ENCODE results near the gene CBARP. TPM values are rescaled to one million over a fixed set of nuclear protein-coding genes. Genes with fewer than 3 reads are reported as not detected.
A peak's percentile ranks its signal among the peaks of the same experiment; 100 is the strongest.

The CBARP gene
- polyA plus RNA-seq, 1 donor, result 1.4 TPM

- peak; percentile 87 for DNase-seq
These were observed 2.3 kb upstream of the CBARP start for GRCh38 chr19:1239796-1240737.

GRCh38 chr19:1239420-1239795 is 1.6 kb upstream of the CBARP start:
- DNase-seq, result no peak

- DNase-seq, result no peak
These were observed 831 bp upstream of the CBARP start for GRCh38 chr19:1238369-1239303.

- no peak for DNase-seq
These were observed 662 bp downstream of the CBARP start for GRCh38 chr19:1237027-1237659.

- DNase-seq, result no peak
These were observed 1.2 kb downstream of the CBARP start for GRCh38 chr19:1236576-1236975.

- no peak for DNase-seq
These were observed 1.9 kb downstream of the CBARP start for GRCh38 chr19:1235625-1236538.

- DNase-seq, result no peak
These were observed 2.8 kb downstream of the CBARP start for GRCh38 chr19:1234955-1235380.

- no peak for DNase-seq
These were observed 3.5 kb downstream of the CBARP start for GRCh38 chr19:1234051-1234954.

- no peak for DNase-seq
These were observed 4.6 kb downstream of the CBARP start for GRCh38 chr19:1233115-1233667.

GRCh38 chr19:1232652-1233072 is 5.1 kb downstream of the CBARP start:
- DNase-seq, result no peak

- DNase-seq, result no peak
These were observed 5.8 kb downstream of the CBARP start for GRCh38 chr19:1231729-1232637.

- DNase-seq, result no peak
These were observed 6.9 kb downstream of the CBARP start for GRCh38 chr19:1230783-1231489.

GRCh38 chr19:1229924-1230782 is 7.7 kb downstream of the CBARP start:
- DNase-seq, result no peak

GRCh38 chr19:1229056-1229923 is 8.5 kb downstream of the CBARP start:
- no peak for DNase-seq

- DNase-seq, result no peak
These were observed 9.4 kb downstream of the CBARP start for GRCh38 chr19:1228161-1228957.
